HG03575 (cell line): ENCODE data around the gene CACNA1S.

ENCODE experiments used
- ATAC-seq: cut with Tn5 transposase; IDR thresholded peaks from one replicate; pipeline ENCODE4 v1.9.1; 2021; ENCODE audit not compliant: unreplicated experiment, insufficient number of reproducible peaks, low FRiP score; ENCODE audit errors: extremely low read depth

Gene CACNA1S

DNA sequence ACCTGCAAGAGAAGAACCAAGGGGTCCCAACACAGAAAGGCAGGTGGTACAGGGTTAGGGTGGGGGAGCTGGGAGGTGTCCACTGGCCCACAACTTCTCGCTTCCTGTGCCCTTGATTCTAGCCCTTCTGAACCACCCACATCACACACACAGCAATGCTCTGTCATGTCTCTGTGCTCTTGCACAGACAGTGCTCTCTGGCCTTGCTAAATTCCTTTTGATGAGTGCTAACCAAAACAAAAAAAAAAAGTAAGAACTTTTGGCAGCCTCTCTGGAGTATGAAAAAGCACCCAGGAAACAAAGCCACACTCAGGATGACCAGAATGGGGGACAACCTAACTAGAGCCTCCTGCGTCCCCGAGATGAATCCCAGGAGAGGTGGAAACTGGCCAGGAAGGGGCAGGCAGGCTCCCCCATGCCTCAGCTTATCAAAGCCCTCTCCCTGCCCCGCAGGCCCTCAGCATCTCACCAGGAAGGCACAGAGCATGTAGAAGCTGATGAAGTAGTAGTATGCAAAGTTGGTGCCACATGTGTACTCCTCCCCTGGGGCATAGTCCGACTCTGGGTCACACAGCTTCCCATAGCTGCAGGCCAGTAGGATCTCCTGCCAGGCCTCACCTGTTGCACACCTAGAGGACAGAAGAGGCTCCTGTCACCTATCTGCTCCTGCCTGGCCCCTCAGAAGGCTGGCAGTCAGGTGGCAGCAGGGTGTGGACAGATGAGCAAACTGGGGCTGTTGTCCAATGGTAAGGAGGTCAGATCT, 61.5 kb downstream of the CACNA1S start:
- ATAC-seq, result no peak

DNA sequence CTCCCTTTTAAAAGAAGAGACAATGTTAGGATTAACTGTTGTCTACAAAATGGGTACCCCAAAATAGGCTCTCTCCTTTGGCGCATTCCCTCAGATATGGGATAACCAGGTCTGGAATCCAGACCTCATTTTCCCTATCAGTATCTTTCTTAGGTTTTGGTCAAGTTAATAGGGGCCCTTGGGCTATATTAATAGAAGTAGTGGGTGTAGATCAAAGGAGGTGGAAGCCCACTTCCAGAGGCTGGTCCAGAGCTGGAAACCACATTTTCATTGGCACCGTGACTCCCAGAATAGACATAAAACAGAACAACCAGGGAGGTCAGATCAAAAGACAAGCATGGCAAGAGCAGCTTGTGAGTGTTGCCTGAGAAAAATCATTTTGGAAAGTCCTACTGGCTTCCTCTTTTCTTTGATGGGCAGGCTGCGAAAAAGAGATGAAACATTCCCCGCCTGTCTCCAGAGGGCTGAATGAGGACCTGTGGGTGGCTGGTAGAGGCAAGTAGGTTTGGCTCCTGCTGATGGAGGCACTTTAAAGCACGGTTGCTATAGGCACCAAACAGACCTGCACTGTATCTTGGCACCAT, 62.9 kb downstream of the CACNA1S start:
- no peak for ATAC-seq

DNA sequence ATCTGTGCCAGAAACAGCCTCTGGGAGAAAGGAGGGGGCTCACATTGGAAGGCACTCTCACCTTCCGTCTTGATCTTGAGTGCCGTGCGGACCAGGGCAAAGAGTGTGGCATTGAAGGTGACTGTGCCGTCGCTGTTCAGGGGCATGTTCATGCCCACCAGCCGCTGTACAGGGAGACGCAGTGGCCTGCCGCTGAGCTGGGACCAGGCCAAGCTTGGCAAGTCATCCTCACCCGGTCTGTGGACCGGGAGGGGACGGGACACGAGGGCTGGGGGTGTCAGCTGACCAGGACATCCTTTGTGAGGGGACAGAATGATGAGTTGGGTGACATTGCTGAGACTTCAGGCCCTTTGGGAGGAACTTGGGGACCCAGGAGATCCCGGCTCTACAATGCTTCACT, 63.7 kb downstream of the CACNA1S start:
- ATAC-seq, result no peak

DNA sequence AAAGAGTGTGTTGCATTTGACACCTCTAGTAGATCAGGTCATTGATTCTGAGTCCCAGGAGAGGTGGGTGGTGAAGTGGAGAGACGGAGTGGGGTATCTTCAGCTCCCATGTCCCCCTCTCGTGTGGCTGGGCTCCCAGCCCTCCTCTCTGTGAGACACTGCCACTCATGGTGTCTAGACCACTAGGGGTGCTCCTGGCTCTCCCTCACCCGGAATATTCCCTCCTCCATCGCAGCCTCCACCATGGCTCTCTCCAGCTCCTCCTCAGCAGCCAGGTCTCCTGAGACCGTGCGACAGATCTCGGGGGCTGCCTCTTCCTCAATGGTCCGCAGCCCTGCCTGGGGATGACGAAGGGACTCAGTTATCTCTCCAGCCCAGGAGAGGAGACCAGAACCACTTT, 68.1 kb downstream of the CACNA1S start:
- ATAC-seq, result no peak

DNA sequence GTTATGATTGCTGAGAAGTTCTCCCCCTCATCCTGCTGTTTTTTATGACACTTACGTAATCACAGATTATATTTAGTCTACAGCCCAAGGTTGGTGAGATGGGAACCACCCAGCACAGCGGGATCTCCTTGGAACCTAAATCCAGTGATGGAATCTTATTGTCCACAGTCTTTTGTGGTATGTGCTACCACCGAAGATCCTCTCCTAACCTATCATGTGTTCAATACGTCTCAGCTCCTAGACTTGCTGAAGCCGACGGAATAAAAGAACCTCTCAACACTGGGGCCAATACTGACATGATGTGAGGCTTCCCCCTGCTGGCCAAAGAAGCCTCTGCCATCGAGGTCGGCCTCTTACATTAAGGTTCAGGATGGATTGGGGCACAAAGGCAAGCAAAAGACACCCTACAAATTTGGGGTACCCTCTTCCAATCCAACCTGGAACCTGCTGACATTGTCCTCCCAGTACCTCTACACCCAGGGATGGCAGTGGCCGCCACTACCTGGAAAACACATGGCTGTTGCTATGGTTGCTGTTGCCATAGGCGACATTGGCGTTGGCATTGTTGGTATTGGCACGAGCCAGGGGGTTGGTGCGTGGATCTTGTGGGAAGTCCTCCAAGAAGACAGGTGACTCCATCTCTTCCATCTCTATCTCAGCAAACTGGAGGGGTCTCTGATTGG, 69.3 kb downstream of the CACNA1S start:
- ATAC-seq, result no peak

DNA sequence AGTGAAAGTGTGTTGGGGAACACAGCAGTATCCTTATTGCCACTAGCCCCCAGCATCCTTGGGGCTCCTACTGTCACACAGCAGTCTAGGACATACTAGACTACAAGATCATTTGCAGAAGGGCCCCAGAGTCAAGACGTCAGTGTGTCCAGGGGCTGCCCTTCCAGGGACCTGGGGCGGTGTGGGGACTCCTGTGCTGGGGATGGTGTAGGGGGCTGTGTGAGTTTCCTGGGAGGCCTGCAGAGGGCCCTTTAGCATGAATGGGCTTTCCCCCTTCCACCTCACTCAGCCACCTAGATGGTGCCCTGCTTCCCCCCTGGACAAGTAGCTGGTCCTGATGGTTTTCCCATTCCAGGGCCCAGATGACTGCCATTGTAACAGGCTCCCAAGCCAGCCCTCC, 71.2 kb downstream of the CACNA1S start:
- ATAC-seq, result no peak

DNA sequence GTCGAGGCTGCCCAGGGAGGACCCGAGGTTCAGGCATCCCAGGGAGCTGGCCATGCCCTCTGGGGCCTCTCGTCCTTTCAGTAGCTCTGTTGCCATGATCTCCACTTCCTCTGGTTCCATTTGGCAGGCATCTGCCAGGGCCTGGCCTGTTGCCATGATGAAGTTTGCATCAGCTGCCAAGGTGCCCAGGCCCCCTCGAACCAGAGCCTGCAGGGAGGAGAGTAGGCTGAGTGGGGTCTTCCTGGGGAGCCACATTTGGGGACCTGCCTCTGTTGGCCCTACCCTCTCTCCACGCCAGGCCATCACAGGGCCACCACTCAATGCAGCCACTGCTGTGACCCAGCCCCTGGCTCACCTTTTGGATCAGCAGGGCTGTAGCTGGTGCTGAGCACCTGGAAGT, 72.3 kb downstream of the CACNA1S start:
- ATAC-seq, result no peak

DNA sequence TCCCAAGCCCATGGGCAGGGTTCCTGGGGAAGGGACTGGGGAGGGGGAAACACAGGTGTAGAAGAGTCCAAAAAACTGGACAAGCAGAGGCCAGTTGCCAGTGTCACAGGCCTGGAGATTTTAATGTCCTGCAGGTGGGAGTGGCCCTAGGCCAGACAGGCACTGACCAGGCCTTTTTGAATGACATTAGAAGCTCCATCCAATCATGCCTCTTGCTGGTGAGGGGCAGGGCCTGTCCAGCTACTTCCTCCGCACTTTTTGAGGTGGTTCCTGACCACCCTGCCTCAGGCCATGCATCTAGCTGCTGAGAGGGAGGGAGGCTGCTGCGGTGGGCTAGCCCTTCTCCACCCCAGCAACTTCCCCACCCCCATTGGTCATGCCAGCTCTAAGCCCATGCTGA, 72.8 kb downstream of the CACNA1S start:
- no peak for ATAC-seq

DNA sequence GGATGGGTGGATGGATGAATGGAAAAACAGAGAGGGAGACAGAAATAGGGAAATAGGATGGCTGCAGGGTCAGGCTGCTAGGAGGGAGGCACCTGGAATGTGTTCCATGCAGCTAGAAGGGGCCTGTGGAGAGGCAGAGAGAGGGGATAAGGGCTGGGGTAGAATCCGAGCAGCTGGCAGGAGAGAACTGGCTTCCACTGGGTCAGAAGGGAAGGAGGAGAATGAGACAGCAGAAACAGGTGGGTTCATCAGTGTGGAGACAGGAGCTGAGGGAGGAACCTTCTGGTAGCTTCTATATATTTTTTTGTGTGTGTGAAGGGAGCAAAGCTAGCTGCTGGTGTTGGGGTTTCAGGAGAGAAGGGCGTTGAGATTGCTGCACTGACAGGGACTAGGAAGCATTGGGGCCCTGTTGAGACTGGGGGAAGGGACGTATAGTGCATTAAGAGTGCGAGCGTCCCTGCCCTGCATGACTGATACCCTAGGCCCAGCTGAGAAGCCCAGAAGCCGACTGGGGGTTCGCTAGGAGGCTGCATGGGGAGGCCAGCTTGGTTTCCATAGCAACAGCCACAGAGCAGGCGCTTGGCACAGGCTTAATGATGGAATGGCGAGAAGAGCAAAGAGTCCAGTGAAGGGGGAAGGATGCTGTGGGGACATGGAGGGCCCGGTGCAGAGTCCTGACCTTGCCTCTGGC, 73.9 kb downstream of the CACNA1S start:
- no peak for ATAC-seq

DNA sequence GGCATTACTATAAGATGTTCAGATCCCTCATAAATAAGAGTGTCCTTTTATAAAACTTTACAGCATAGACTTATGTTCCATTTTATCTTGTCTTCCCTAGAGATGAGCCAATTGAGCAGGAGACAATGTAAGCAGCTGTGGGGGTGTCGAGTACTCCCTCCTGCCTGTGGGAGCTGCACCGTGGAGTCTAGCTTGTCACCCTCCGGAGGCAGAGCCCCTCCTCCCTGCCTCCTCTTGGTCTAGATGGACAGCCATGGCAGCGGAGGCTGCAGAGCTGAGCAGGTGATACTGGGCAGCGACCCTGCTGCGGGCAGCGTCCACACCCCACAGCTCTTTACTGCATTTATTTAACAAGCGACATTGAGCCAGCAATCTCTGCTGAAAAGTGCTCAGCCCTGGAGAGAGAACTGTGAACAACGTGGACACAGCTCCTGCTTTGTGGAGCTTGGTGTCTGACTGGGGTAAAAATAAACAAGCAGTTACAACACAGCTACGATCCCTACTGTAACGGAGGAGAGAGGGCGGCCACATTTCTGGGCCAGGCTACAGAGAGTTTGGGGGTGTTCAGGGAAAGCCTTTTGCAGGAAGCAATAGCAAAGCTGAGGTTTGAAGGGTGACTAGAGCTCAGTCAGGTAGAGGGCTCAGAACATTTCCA, 75.9 kb downstream of the CACNA1S start:
- no peak for ATAC-seq

DNA sequence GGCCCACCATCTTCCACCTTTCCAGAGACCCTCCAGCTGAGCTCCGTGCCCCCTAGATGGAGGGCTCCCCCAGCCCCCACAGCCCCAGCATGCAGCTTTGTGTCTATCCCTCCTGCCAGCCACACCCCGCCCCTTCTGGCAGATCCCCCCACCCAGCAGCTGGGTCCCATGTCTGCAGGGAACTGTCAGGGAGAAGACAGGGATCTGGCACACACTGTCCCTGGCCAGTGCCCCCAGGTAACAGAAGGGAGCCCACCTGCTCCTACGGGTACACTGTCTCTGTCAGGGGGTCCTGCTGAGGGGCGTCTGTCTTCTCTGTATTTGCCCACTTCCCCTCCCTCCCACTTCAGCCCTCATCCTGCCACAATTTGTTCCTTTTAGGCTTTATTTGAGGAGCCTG, 77.6 kb downstream of the CACNA1S start:
- no peak for ATAC-seq

DNA sequence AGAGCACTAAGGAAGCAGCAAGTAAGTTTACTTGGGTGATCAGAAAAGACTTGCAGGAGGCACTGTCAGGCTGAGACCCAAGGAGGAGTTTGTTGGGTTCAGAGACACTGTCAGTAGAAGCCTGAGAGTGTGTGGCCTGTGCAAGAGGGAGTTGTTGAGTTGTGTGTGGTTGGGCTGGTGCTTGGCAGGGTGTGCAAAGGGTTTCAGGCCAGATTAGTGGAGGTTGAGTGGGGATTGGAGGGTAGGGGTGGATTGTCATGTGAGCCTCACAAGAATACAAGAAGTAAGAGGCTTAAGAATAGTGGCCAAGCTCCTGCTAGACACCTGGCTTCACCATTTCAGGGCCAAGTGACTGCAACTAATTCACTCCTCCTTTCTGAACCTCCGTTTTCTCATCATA, 79.8 kb downstream of the CACNA1S start:
- ATAC-seq, result no peak

DNA sequence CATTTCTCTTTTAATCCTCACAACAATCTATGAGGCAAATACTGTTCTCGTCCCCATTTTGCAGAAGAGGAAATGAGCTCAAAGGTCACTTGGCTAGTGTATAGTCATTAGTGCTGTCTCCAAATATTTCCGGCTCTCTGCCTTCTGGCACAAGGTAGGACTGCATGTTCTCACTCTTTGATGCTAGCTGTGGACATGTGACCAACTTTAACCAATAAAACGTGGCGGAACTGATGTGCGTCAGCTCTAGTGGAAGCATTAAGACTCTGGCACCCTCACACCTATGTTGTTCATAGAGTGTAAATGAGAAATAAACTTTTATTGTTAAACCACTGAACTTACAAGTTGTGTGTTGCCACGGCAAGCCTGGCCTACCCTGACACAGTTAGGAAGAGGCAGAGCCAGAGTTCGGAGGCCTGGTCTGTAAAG, 83.8 kb downstream of the CACNA1S start:
- no peak for ATAC-seq

DNA sequence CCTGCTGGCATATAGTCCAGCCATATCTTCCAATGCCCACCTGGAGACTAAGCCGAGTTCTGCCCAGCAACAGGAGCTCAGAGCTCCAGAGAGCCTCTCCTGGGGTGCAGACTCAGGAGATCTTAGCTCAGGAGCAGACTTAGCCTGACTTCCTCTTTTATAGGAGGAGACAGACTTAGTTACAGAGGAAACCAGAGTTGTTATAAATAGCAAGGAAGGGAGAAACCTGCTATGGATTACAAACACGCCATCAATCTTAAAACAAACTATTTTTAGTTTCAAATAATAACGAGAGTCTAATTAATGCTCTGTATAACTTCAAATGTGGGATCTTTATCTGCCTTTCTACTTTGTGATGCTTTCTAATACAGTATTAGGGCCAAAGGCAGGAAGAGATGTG, 85.4 kb downstream of the CACNA1S start:
- ATAC-seq, result no peak

DNA sequence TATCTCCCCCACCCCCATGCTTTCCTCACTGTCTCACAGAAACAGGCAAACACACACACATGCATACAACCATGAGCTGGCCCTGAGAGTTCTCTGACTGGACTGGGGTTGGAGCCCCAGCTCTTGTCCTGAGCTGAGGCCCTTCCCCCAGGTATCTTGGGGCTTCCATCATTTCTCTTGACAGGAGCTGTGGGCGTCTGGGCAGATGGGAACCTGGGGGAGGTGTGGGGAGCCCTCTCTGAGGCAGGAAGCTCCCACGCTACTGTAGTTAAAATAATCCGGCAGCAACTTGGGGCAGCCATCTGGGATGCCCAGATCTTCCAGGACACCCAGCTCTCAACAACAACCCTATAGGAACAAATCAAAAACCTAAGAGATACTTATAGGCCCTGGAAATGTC, 86.0 kb downstream of the CACNA1S start:
- ATAC-seq, result no peak

DNA sequence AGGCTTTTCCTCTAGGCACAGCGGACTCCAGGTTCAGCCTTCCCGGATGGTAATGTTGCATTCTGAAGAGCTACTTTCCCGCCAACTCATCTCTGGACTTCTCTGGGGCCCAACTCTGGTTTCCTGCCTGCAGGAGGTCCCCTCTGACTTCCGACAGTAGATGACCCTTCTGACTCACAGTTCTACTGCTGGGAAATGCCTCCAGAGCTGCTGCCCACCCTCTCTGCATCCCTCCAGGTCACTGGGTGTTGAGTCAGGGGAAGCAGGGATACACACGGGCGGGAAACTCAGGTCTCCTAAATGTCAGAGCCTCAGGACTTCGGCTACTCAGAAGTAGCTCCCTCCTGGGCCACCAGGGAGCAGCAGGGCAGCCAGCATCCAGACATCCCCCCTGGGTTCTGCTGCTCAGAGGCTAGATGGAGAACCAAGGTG, 86.6 kb downstream of the CACNA1S start:
- no peak for ATAC-seq

DNA sequence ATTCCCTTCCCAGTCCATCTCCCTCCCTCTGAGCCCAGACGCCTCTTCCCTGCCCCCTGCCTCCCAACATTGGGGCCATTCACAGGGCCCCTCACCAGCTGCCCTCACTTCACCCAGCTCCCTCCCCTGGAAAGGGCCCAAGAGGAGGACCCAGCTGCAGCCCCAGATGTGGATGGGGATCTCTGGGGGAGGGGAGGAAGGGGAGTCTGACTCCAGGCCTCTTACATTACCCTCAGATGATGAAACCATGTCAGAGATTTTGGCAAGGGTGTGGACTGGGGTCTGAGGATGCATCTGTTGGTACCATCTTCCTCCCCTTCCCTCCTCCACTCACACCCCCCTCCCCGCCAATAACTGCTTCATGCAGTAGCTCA, 87.6 kb downstream of the CACNA1S start:
- ATAC-seq, result no peak

DNA sequence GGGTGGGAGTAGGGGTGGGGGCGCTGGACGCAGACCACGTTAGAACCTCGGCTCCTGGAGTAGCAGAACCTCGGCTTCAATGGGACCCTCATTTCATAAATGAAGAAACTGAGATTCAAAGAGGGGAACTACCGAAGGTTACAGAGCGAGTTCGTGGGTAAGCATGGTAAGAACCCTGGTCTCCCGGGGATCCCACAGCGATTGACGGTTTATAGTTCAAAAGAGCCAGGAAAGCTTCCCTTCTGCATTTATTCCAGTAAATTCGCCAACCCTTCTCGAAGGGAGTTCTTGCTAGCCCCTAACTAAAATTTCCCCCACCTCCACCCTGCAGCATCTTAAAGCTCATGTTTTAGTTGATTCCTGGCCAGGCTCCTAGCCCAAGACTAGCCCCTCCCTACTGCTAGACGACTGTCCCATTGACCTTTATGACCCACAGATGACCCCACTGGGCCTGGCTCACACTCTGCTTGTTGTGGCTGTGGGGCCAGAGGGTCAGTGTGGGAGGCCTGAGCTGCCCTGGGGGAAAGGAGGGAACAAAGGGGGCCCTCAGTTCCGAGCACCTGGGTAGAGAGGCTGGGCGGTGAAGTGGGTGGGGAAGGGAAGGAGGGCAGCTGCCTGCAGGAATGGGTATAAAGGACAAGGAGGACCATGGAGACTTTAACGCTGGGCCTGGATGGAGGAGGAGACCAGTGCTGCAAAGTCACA, 88.2 kb downstream of the CACNA1S start:
- ATAC-seq, result no peak

DNA sequence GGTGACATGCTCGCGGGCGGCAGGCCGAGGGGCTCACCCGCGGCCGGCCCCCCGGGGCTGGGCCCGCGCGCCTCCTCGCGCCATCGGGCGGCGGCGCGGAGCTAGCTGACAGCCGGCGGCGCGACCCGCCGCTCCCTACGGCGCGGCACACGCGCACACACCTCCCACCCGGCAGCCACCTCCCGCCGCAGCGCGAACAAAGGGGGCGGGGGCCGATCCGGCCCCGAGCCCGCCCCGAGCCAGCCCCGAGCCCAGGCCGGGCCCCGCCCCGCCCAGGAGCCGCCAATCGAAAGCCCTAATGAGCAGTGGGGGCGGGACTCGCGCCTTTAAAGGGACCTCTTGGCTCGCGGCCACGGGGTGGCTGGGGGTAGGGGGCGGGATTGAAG, 88.7 kb downstream of the CACNA1S start, which contains the start of gene KIF21B:
Gene KIF21B, minus strand, starts transcription at position 198 of the 386 bp plus-strand sequence. CDS start 331 bp downstream, outside the sequence.
- no peak for ATAC-seq
